Mesendoderm (in vitro differentiated cells): ENCODE measurements around the gene CD9. TPM values are rescaled to one million over a fixed set of nuclear protein-coding genes. Genes with fewer than 3 reads are reported as not detected.

Source experiments
- DNase-seq: peaks from one replicate; pipeline ENCODE4 v3.0.0; 2013
- H2AK5ac ChIP-seq: 2 replicates; pipeline ENCODE4 v1.6.1; 2013; ENCODE audit warnings: low read length, inconsistent platforms
- H2BK120ac ChIP-seq: 2 replicates; pipeline ENCODE4 v1.6.1; 2013; ENCODE audit warnings: low read depth, mild to moderate bottlenecking, low read length, moderate library complexity, mixed read lengths
- H2BK15ac ChIP-seq: replicated peaks from 2 replicates; pipeline ENCODE4 v1.6.1; 2013; ENCODE audit warnings: low read depth, mild to moderate bottlenecking, moderate library complexity
- H2BK5ac ChIP-seq: 2 replicates; pipeline ENCODE4 v1.6.1; 2013; ENCODE audit warnings: low read length, inconsistent platforms
- H3K18ac ChIP-seq: 2 replicates; pipeline ENCODE4 v1.6.1; 2013; ENCODE audit warnings: mild to moderate bottlenecking, low read length, mixed read lengths
- H3K23ac ChIP-seq: one replicate; pipeline ENCODE4 v1.6.1; 2013; ENCODE audit warnings: low read length
- H3K27ac ChIP-seq: 2 replicates; pipeline ENCODE4 v1.5.1; 2013; ENCODE audit warnings: low read depth, mild to moderate bottlenecking, inconsistent platforms, low read length, moderate library complexity
- H3K27me3 ChIP-seq: 2 replicates; pipeline ENCODE4 v1.6.1; 2013; ENCODE audit warnings: low read length, control low read depth, mild to moderate bottlenecking, inconsistent platforms; ENCODE audit not compliant: insufficient read depth, poor library complexity
- H3K36me3 ChIP-seq: 2 replicates; pipeline ENCODE4 v1.6.1; 2013; ENCODE audit warnings: low read length, inconsistent platforms; ENCODE audit not compliant: control insufficient read depth, insufficient read depth
- H3K4ac ChIP-seq: one replicate; pipeline ENCODE4 v1.6.1; 2013; ENCODE audit warnings: low read depth, mild to moderate bottlenecking, low read length, moderate library complexity
- H3K4me1 ChIP-seq: 2 replicates; pipeline ENCODE4 v1.6.1; 2013; ENCODE audit warnings: low read depth, low read length, inconsistent platforms; ENCODE audit not compliant: control insufficient read depth
- H3K4me2 ChIP-seq: 2 replicates; pipeline ENCODE4 v1.6.1; 2013; ENCODE audit warnings: low read length
- H3K4me3 ChIP-seq: 2 replicates; pipeline ENCODE4 v1.5.1; 2013; ENCODE audit warnings: mild to moderate bottlenecking, low read length
- H3K56ac ChIP-seq: one replicate; pipeline ENCODE4 v1.6.1; 2013; ENCODE audit warnings: low read length
- H3K79me1 ChIP-seq: 2 replicates; pipeline ENCODE4 v1.6.1; 2013; ENCODE audit warnings: low read length, inconsistent platforms
- H3K79me2 ChIP-seq: 2 replicates; pipeline ENCODE4 v1.6.1; 2013; ENCODE audit warnings: mild to moderate bottlenecking, low read length; ENCODE audit not compliant: control insufficient read depth, insufficient read depth
- H3K9ac ChIP-seq: 2 replicates; pipeline ENCODE4 v1.6.1; 2013; ENCODE audit warnings: low read length, inconsistent platforms
- H4K5ac ChIP-seq: one replicate; pipeline ENCODE4 v1.6.1; 2013; ENCODE audit warnings: low read length
- H4K8ac ChIP-seq: one replicate; pipeline ENCODE4 v1.6.1; 2013; ENCODE audit warnings: low read depth, mild to moderate bottlenecking, control low read depth, low read length, moderate library complexity
- WGBS: extraction: QIAGEN DNeasy Blood & Tissue Kit; methylation state at CpG from one replicate; pipeline ENCODE4 v1.1.7; 2013; ENCODE audit warnings: low lambda C conversion rate, missing lambda C conversion rate; ENCODE audit not compliant: insufficient coverage; ENCODE audit errors: extremely low coverage; 5-methylcytosine and 5-hydroxymethylcytosine counted together
- small RNA-seq: library from polyadenylated mRNA; stranded (forward); fragments of <200 nt; extraction: miRNeasy Mini kit (QIAGEN cat#:217004); gene quantifications from one replicate; pipeline ENCODE3, GENCODE V24; 2013; ENCODE audit not compliant: insufficient read depth

Gene CD9

GRCh38 chr12:6285532-6286306 lies 85.5 kb downstream of the CD9 start:
- Histone ChIP-seq H3K23ac (no peak overlapping the region), H4K8ac (no peak overlapping the region), H3K4me2 (no peak overlapping the region), H3K79me2 (no peaks in the 10 kb centered on the region), H3K9ac (no peak overlapping the region), H3K4ac (no peak overlapping the region), H2BK15ac (no peak overlapping the region), H3K27ac (no peak overlapping the region), H2BK120ac (no peak overlapping the region), H3K56ac (no peak overlapping the region), H3K4me3 (no peak overlapping the region), H3K36me3 (no peaks in the 10 kb centered on the region), H3K79me1 (no peaks in the 10 kb centered on the region), H3K4me1 (peaks cover 2% of the 10 kb centered on the region), H2AK5ac (no peak overlapping the region), H3K27me3 (no peaks in the 10 kb centered on the region), H3K18ac (no peak overlapping the region), H2BK5ac (no peak overlapping the region), H4K5ac (no peak overlapping the region)
- no peak for DNase-seq
- WGBS: no CpG with 5 or more reads among the region's 1 CpG

Small RNA genes lying within 50 kb of the gene (small RNA-seq; reads per million reads assigned to genes)
- not detected for gene ATP5MFP5
- not detected for gene RF00019
